HepG2 (cell line): ENCODE measurements around the gene PTRHD1. TPM values are rescaled to one million over a fixed set of nuclear protein-coding genes. Genes with fewer than 3 reads are reported as not detected.

Experiments
- CBX1 ChIP-seq: IDR thresholded peaks from one replicate; pipeline ENCODE4 v1.6.1; 2016; ENCODE audit warnings: antibody characterized with exemption, low read depth
- CCAR2 ChIP-seq: fragments of 200-400 bp; formaldehyde crosslinking; optimal IDR thresholded peaks from 2 replicates; pipeline ENCODE3; 2018; ENCODE audit warnings: low read depth, mild to moderate bottlenecking, low read length, moderate library complexity
- DMAP1 ChIP-seq: IDR thresholded peaks from 2 replicates; pipeline ENCODE4 v1.6.1; 2016
- HIC2 ChIP-seq: sonication (generic); formaldehyde crosslinking; IDR thresholded peaks from 2 replicates; pipeline ENCODE4 v1.9.0; 2022; ENCODE audit warnings: low read depth, missing genetic modification reagents
- HINFP ChIP-seq: sonication (generic); formaldehyde crosslinking; IDR thresholded peaks from 2 replicates; pipeline ENCODE4 v1.4.0; 2020; ENCODE audit warnings: low read depth, mild to moderate bottlenecking, missing genetic modification reagents
- HNF1A ChIP-seq, 2 experiments: sonication (generic) in 1 of 2; formaldehyde crosslinking in 1 of 2; IDR thresholded peaks; 2 replicates each; pipeline versions ENCODE4 v1.4.0 to v1.6.1; 2016 to 2020; ENCODE audit warnings: borderline replicate concordance in 1 of 2, low read depth in 1 of 2, mild to moderate bottlenecking in 1 of 2, missing genetic modification reagents in 1 of 2
- IRF9 ChIP-seq: sonication (generic); formaldehyde crosslinking; IDR thresholded peaks from 2 replicates; pipeline ENCODE4 v1.8.0; 2022; ENCODE audit warnings: missing genetic modification reagents, mild to moderate bottlenecking, borderline replicate concordance
- MED13 ChIP-seq: sonication (generic); formaldehyde crosslinking; IDR thresholded peaks from 2 replicates; pipeline ENCODE4 v1.5.0; 2020; ENCODE audit warnings: missing genetic modification reagents
- MTF2 ChIP-seq: sonication (generic); formaldehyde crosslinking; IDR thresholded peaks from 2 replicates; pipeline ENCODE4 v1.5.0; 2020; ENCODE audit warnings: missing genetic modification reagents, borderline replicate concordance
- PAF1 ChIP-seq: IDR thresholded peaks from 2 replicates; pipeline ENCODE4 v1.6.1; 2016; ENCODE audit warnings: missing genetic modification reagents, missing compliant biosample characterization
- POGZ ChIP-seq: sonication (generic); formaldehyde crosslinking; IDR thresholded peaks from 2 replicates; pipeline ENCODE4 v1.4.0; 2020; ENCODE audit warnings: mild to moderate bottlenecking, missing genetic modification reagents
- TERF1 ChIP-seq: sonication (generic); formaldehyde crosslinking; IDR thresholded peaks from 2 replicates; pipeline ENCODE4 v1.8.0; 2022; ENCODE audit warnings: mild to moderate bottlenecking, missing genetic modification reagents, moderate library complexity
- USF2 ChIP-seq, 2 experiments: sonication (generic) in 1 of 2; formaldehyde crosslinking in 1 of 2; IDR thresholded peaks; 2 replicates each; pipeline versions ENCODE4 v1.5.1 to v1.6.1; 2011 to 2020; ENCODE audit warnings: borderline replicate concordance in 1 of 2, low read depth in 1 of 2, low read length in 1 of 2, mild to moderate bottlenecking in 1 of 2, missing genetic modification reagents in 1 of 2, moderate library complexity in 1 of 2
- ZNF644 ChIP-seq: IDR thresholded peaks from 2 replicates; pipeline ENCODE4 v1.6.1; 2016; ENCODE audit warnings: low read depth
- polyA plus RNA-seq, 8 experiments: library from polyadenylated mRNA; depleted of rRNA in 3 of 8; stranded (reverse) in 7 of 8; unstranded in 1 of 8; fragments of >200 nt; fragmentation: Illumina TruSeq in 4 of 8; extraction: Trizol in 4 of 8; gene quantifications; 2 replicates each; pipeline versions ENCODE4 v1.2.1 to v1.2.3, GENCODE V29; 2011 to 2016; ENCODE audit warnings: low read depth in 4 of 8, missing spikeins in 1 of 8, mixed read lengths in 1 of 8; ENCODE audit not compliant: insufficient read depth in 1 of 8
- total RNA-seq, 5 experiments: library from RNA; depleted of rRNA; stranded (reverse); fragments of >200 nt; fragmentation: Illumina TruSeq; extraction: Trizol; gene quantifications; 2 replicates each; pipeline ENCODE4 v1.2.3, GENCODE V29; 2016; ENCODE audit warnings: low read depth in 1 of 5

Gene PTRHD1
- total and polyA plus RNA-seq, 2 of the 13 experiments (the other 11 are each of a cell fraction or from before 2014, with no cell fraction given) = 72.6 to 90.8 TPM

GRCh38 chr2:24792874-24793760 lies at the start of gene PTRHD1, which contains the start of gene CENPO (continued):
- TF ChIP-seq USF2 (IDR thresholded peaks at IDR 0.05; ENCODE audit: low read depth, low read length) (no peak), USF2 (CRISPR knock-in tag; IDR thresholded peaks at IDR 0.05; ENCODE audit: borderline replicate concordance) (no peak; the same call in 1 of the 2 replicates), POGZ (CRISPR knock-in tag) (peak; percentile 96), IRF9 (CRISPR knock-in tag) (peak; percentile 93), TERF1 (CRISPR knock-in tag) (peak; percentile 74; the same call in 1 of the 2 replicates), HINFP (peak; percentile 61), HNF1A (IDR thresholded peaks at IDR 0.05; ENCODE audit: low read depth) (peak; percentile 42), HNF1A (CRISPR knock-in tag; IDR thresholded peaks at IDR 0.05; ENCODE audit: borderline replicate concordance) (peak; percentile 68; the same call in 1 of the 2 replicates), DMAP1 (CRISPR knock-in tag) (peak; percentile 97), CBX1 (peak; percentile 29), MTF2 (CRISPR knock-in tag) (peak; percentile 96; the same call in 1 of the 2 replicates), MED13 (CRISPR knock-in tag) (peak; percentile 69), CCAR2 (no peak), ZNF644 (CRISPR knock-in tag) (peak; percentile 97), HIC2 (CRISPR knock-in tag) (peak; percentile 44; the same call in 1 of the 2 replicates), PAF1 (CRISPR knock-in tag) (no peak)
